Nephron progenitor cell (in vitro differentiated cells): Measurements from ENCODE around the gene NEUROD1.
"Not testable (repeated sequence)": the region's sequence is repeated elsewhere in the genome, so short reads cannot be mapped to it uniquely, and the experiment has no call there.

Experiments used
- DNase-seq: peaks from one replicate; pipeline ENCODE4 v3.0.0; 2021
- H3K27ac Mint-ChIP-seq: 2 replicates; pipeline ENCODE4 v1.8.0; 2021; ENCODE audit warnings: mild to moderate bottlenecking, moderate library complexity, mixed read lengths
- H3K27me3 Mint-ChIP-seq: 2 replicates; pipeline ENCODE4 v1.8.0; 2021; ENCODE audit warnings: mild to moderate bottlenecking, low read depth, mixed read lengths; ENCODE audit not compliant: poor library complexity
- H3K36me3 Mint-ChIP-seq: 2 replicates; pipeline ENCODE4 v1.8.0; 2021; ENCODE audit warnings: low read depth, mixed read lengths
- H3K4me1 Mint-ChIP-seq: 2 replicates; pipeline ENCODE4 v1.8.0; 2021; ENCODE audit warnings: mixed read lengths
- H3K4me3 Mint-ChIP-seq: 2 replicates; pipeline ENCODE4 v1.8.0; 2021; ENCODE audit warnings: mild to moderate bottlenecking, moderate library complexity, mixed read lengths
- H3K9me3 Mint-ChIP-seq: 2 replicates; pipeline ENCODE4 v1.8.0; 2021; ENCODE audit warnings: mild to moderate bottlenecking, moderate library complexity, mixed read lengths
- TF ChIP-seq, protein P1 (sequence below): fragments of 200-600 bp; sonication (generic); IDR thresholded peaks from 2 replicates; pipeline ENCODE4 v1.5.0; 2021; ENCODE audit warnings: antibody characterized with exemption

The NEUROD1 gene

DNA sequence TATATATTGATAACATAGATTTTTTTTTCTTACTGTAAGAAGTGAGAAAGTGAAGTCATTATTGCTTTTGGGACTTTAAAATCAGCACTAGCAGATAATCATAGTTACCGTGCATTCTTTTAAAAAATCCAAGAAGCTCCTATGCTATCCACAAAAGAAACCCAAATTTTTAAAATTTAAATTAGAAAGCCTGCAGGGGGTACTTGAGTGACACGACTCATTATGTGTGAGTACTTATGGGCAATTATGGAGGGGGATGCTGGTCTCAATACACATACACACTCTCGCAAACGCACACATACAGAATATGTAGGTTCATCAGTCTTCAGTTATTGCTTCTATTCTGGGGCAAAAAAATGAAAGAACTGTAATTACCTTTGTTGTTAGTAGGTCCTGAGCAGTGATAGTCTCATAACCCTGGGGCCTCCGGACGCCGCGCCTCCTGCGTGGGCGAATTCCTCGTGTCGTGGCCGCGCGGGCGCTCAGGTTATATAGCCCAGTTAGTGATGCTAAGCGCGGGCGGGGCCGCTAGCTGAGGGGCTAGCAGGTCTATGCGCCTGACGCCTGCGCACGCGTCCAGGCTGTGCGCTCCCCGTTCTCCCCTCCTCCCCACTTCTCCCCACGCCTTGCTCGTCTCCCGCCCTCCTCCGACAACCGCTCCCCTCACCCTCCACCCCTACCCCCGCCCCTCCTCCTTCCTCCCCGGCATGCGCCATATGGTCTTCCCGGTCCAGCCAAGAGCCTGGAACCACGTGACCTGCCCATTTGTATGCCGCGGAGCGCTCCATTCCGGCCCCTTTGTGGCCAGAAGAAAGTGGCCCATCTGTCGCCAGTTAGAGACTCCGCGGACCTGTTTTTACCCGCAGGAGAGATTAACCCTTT lies at the start of gene NEUROD1:
Gene NEUROD1, minus strand, starts transcription at position 463 of the 882 bp plus-strand sequence. CDS start 1,657 bp downstream, outside the sequence.
- Mint-ChIP-seq H3K4me1 (peaks cover 42% of the 10 kb centered on the region), H3K9me3 (peaks cover 7% of the 10 kb centered on the region), H3K36me3 (no peaks in the 10 kb centered on the region), H3K4me3 (peak within 1 kb of the TSS; percentile 82), H3K27ac (no peak within 1 kb of the TSS), H3K27me3 (peaks cover 98% of the 10 kb centered on the region)
- TF ChIP-seq, protein P1, sequence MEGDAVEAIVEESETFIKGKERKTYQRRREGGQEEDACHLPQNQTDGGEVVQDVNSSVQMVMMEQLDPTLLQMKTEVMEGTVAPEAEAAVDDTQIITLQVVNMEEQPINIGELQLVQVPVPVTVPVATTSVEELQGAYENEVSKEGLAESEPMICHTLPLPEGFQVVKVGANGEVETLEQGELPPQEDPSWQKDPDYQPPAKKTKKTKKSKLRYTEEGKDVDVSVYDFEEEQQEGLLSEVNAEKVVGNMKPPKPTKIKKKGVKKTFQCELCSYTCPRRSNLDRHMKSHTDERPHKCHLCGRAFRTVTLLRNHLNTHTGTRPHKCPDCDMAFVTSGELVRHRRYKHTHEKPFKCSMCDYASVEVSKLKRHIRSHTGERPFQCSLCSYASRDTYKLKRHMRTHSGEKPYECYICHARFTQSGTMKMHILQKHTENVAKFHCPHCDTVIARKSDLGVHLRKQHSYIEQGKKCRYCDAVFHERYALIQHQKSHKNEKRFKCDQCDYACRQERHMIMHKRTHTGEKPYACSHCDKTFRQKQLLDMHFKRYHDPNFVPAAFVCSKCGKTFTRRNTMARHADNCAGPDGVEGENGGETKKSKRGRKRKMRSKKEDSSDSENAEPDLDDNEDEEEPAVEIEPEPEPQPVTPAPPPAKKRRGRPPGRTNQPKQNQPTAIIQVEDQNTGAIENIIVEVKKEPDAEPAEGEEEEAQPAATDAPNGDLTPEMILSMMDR, result no peak
- DNase-seq, result peak; percentile 52

DNA sequence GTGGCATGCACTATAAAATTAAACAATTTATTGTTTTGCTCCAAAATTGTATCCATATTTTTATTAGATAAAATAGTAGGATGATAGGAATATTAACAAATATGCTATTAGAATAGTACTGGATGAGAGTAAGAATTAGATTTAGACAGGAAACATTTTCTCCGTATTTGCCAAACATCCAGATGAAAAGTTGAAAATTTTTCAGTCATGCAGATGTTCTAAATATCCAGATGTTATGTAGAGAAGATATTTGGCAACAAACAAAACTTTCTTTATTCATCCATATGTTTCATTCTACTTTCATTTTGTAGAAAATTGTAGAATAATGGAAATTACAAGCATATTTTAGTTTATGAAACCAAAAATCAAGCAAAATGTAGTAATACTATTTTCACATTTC lies 45.2 kb upstream of the NEUROD1 start:
- H3K27me3 Mint-ChIP-seq, result peaks cover 5% of the 10 kb centered on the region
- H3K4me3 Mint-ChIP-seq, result no peak overlapping the region
- peaks cover 10% of the 10 kb centered on the region for H3K9me3 Mint-ChIP-seq
- DNase-seq, result no peak
- no peaks in the 10 kb centered on the region for H3K36me3 Mint-ChIP-seq
- H3K4me1 Mint-ChIP-seq, result no peaks in the 10 kb centered on the region
- H3K27ac Mint-ChIP-seq, result no peak overlapping the region
- TF ChIP-seq, protein P1, result no peak

DNA sequence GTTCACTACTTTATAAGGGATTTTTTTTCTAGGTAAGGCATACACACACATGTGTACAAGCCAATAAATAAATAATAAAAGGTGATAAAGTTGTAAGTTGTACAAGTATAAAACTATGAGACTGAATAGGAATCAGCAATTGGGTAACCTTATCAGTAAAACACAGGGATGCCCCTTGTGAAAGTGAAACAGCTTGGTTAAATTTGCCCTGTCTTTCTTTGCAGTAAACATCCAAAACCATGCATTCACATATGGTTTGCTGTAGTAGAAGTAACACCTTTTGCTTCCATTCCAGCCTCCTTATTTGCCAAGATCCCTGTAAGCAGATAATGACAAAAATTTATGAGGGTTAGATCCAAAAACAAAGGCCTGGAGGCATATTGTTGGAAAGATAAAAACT lies 44.3 kb upstream of the NEUROD1 start:
- Mint-ChIP-seq H3K27ac (no peak overlapping the region), H3K9me3 (peaks cover 10% of the 10 kb centered on the region), H3K27me3 (peaks cover 5% of the 10 kb centered on the region), H3K4me3 (no peak overlapping the region), H3K4me1 (no peaks in the 10 kb centered on the region), H3K36me3 (no peaks in the 10 kb centered on the region)
- TF ChIP-seq, protein P1, result no peak
- no peak for DNase-seq

DNA sequence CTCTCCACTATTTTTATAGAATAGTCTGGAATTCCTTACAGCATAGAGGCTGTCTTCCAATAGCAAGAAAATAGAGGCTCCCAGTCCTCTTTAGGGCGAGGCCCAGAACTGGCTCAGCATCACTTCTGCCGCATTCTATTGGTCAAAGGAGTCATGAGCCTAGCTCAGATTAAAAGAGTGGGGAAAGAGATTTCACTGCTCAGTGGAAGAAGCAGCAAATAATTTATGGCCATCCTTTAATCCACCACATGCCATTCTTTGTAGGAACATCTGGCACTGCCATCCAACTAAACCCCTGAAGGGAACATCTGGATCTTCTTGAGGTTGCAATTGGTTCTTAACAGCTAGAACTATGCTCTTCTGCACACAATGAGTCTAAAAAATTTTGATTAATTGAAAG lies 43.4 kb upstream of the NEUROD1 start:
- TF ChIP-seq, protein P1, result no peak
- Mint-ChIP-seq H3K27ac (no peak overlapping the region), H3K27me3 (peaks cover 5% of the 10 kb centered on the region)

DNA sequence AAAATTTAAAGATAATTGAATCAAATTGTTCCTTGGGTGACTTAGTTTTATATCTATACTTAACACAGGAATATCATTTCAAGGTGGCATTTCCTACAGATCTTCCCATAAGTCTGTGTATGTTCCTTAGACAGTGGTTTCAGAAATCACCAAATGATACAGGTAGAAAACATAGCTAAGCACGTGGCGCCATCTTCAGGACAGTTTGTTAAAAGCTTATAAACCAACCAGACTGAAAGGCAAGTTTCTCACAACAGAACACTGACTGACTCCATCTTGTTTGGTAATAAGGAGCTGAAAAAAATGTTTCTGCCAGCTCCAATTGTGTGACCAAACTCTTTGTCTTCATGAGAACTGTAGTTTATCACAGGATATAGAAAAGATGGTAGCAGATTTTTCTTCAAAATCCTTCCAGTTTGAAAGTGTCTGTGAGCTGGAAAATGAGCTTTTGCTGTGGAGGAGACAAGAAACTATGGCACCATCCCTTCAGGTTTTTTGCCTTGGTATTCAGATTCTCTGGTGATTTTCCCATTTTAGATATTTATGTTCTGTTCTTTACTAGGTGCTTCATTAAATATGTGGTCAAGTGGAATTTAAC lies 34.8 kb upstream of the NEUROD1 start:
- no peak overlapping the region for H3K27ac Mint-ChIP-seq
- no peak overlapping the region for H3K4me3 Mint-ChIP-seq
- H3K9me3 Mint-ChIP-seq, result no peaks in the 10 kb centered on the region
- H3K36me3 Mint-ChIP-seq, result no peaks in the 10 kb centered on the region
- TF ChIP-seq, protein P1, result peak; percentile 73
- DNase-seq, result peak; percentile 77
- no peaks in the 10 kb centered on the region for H3K27me3 Mint-ChIP-seq
- H3K4me1 Mint-ChIP-seq, result no peaks in the 10 kb centered on the region

More for the DNA sequence above, 43.4 kb upstream of the NEUROD1 start:
- H3K36me3 Mint-ChIP-seq, result no peaks in the 10 kb centered on the region
- H3K4me3 Mint-ChIP-seq, result no peak overlapping the region
- DNase-seq, result no peak
- peaks cover 10% of the 10 kb centered on the region for H3K9me3 Mint-ChIP-seq
- H3K4me1 Mint-ChIP-seq, result no peaks in the 10 kb centered on the region

DNA sequence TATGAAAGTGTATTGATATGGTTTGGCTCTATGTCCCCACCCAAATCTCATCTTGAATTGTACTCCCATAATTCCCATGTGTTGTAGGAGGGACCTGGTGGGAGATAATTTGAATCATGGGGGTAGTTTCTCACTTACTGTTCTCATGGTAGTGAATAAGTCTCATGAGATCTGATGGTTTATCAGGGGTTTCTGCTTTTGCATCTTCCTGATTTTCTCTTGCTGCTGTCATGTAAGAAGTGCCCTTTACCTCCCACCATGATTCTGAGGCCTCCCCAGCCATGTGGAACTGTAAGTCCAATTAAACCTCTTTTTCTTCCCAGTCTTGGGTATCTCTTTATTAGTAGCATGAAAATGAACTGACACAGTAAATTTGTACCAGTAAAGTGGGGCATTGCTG lies 30.7 kb upstream of the NEUROD1 start:
- not testable (repeated sequence) for DNase-seq, H3K36me3 Mint-ChIP-seq, H3K27ac Mint-ChIP-seq, H3K4me1 Mint-ChIP-seq, H3K4me3 Mint-ChIP-seq, H3K27me3 Mint-ChIP-seq, H3K9me3 Mint-ChIP-seq

DNA sequence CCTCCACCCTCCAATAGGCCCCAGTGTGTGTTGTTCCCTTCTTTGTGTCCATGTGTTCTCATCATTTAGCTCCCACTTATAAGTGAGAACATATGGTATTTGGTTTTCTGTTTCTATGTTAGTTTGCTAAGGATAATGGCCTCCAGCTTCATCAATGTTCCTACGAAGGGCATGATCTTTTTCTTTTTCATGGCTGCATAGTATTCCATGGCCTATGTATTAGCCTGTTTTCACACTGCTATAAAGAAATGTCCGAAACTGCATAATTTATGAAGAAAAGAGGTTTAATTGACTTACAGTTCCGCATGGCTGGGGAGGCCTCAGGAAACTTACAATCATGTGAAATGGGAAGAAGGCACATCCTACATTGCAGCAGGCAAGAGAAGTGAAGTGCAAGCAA lies 22.2 kb upstream of the NEUROD1 start:
- Mint-ChIP-seq H3K27me3 (peaks cover 12% of the 10 kb centered on the region), H3K9me3 (peaks cover 26% of the 10 kb centered on the region)
- H3K4me3 Mint-ChIP-seq, H3K4me1 Mint-ChIP-seq, H3K36me3 Mint-ChIP-seq, DNase-seq, H3K27ac Mint-ChIP-seq: not testable (repeated sequence)
